Ovary (tissue), 9 donors: ENCODE measurements around the gene EPYC. TPM values are rescaled to one million over a fixed set of nuclear protein-coding genes. Genes with fewer than 3 reads are reported as not detected.
A peak's percentile ranks its signal among the peaks of the same experiment; 100 is the strongest.

Source experiments
- DNase-seq, 5 donors: peaks; one replicate each; pipeline ENCODE4 v3.0.0-alpha.2; 2019 to 2020
- H3K27ac ChIP-seq, 2 donors: fragments of 200-600 bp; one replicate each; pipeline versions ENCODE4 v1.5.1 to v1.8.0; 2019 to 2022
- H3K27me3 ChIP-seq: fragments of 200-600 bp; one replicate; pipeline ENCODE4 v1.8.0; 2022
- H3K36me3 ChIP-seq: fragments of 200-600 bp; sonication (generic); one replicate; pipeline ENCODE4 v1.5.1; 2019
- H3K4me1 ChIP-seq: one replicate; pipeline ENCODE4 v1.8.1; 2013; ENCODE audit warnings: mild to moderate bottlenecking, moderate library complexity; ENCODE audit not compliant: insufficient read depth
- H3K4me3 ChIP-seq: fragments of 200-600 bp; sonication (generic); one replicate; pipeline ENCODE4 v1.5.1; 2017
- H3K9me3 ChIP-seq, 2 donors: fragments of 200-600 bp in 1 of 2; sonication (generic) in 1 of 2; one replicate each; pipeline versions ENCODE4 v1.5.1 to v1.8.1; 2013 to 2019; ENCODE audit warnings: mild to moderate bottlenecking in 1 of 2, moderate library complexity in 1 of 2
- EP300 ChIP-seq: sonication (generic); formaldehyde crosslinking; IDR thresholded peaks from one replicate; pipeline ENCODE4 v1.6.1; 2017; ENCODE audit warnings: antibody characterized with exemption
- POLR2A ChIP-seq: fragments of 450-650 bp; IDR thresholded peaks from one replicate; pipeline ENCODE4 v1.6.1; 2017; ENCODE audit warnings: antibody characterized with exemption, mild to moderate bottlenecking, moderate library complexity
- WGBS, 3 donors: extraction: QIAGEN DNeasy Blood & Tissue Kit in 1 of 3; methylation state at CpG; one replicate each; pipeline versions ENCODE4 v1.1.5 to v1.1.7; 2013 to 2017; 5-methylcytosine and 5-hydroxymethylcytosine counted together
- intact Hi-C, 4 donors: fragments of 100-400 bp; cut with DNase I; formaldehyde crosslinking; loops; one replicate each; pipeline versions ENCODE4 v1.11.0 to v1.15.1; 2022 to 2023
- polyA plus RNA-seq, 2 donors: library from polyadenylated mRNA; stranded (reverse); fragments of 200-250 nt in 1 of 2; fragments of 350-450 nt in 1 of 2; fragmentation: Illumina TruSeq in 1 of 2; extraction: RNeasy Lipid Tissue Mini Kit (QIAGEN cat#74804) in 1 of 2; gene quantifications; one replicate each; pipeline ENCODE4 v1.2.3, GENCODE V29; 2013 to 2014
- total RNA-seq, 7 donors: library from RNA; depleted of rRNA in 2 of 7; stranded (reverse); fragments of >200 nt in 2 of 7; fragmentation: NEBNext Ultra II Directional in 3 of 7; extraction: Animal tissue kit (Norgen Biotek cat#: 25700) in 3 of 7; gene quantifications; one replicate each; pipeline versions ENCODE4 v1.1.0 to v1.2.4, GENCODE V29; 2016 to 2023
- TF ChIP-seq, protein P1 (sequence below), 3 donors: fragments of 450-650 bp in 2 of 3; fragments of 200-600 bp in 1 of 3; IDR thresholded peaks; one replicate each; pipeline versions ENCODE4 v1.5.1 to v1.8.0; 2016 to 2022; ENCODE audit warnings: antibody characterized with exemption in 3 of 3, mild to moderate bottlenecking in 1 of 3
- donor health status: DM: no; HTN: no; CAD: no; lungs with moderate emphysema.
- donor health status: DM: no; HTN: no; CAD: no.
- donor health status: Bipolar disorder and iron deficiency.
- donor health status: DM: yes; HTN: yes; CAD: no.
- donor health status: DM: no; HTN: no; CAD: no.
- donor health status: DM: yes; HTN: yes; CAD: no.

Gene EPYC
- total and polyA plus RNA-seq, 9 donors = 0.16 to 0.43 (median 0.24) TPM; not detected in 6

DNA sequence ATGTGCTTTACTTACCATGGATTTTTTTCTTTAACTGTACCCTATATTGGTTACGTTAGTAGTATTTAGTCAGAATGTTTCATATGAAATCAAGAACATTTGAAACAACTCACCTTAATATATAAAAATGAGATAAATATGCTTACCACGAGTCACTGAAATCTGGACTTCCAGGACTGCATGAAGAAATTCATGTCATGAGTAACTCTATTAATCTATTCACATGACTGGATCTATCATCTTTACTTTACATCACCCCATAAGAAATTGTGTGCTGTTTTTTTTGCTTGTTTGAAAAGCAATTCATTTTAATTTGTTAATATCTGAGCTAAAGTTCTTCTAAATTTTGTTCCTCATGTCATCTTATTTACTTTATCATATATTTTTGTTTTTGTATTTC lies 5.2 kb downstream of the EPYC start:
- Histone ChIP-seq H3K36me3 (no peaks in the 10 kb centered on the region), H3K27ac (no peak overlapping the region), H3K27me3 (no peaks in the 10 kb centered on the region), H3K9me3 (no peaks in the 10 kb centered on the region), H3K4me3 (no peak overlapping the region), H3K4me1 (no peaks in the 10 kb centered on the region)
- 97% methylated on average over 2 of the region's 2 CpGs for WGBS, 3 donors
- DNase-seq = no peak
- TF ChIP-seq, protein P1, sequence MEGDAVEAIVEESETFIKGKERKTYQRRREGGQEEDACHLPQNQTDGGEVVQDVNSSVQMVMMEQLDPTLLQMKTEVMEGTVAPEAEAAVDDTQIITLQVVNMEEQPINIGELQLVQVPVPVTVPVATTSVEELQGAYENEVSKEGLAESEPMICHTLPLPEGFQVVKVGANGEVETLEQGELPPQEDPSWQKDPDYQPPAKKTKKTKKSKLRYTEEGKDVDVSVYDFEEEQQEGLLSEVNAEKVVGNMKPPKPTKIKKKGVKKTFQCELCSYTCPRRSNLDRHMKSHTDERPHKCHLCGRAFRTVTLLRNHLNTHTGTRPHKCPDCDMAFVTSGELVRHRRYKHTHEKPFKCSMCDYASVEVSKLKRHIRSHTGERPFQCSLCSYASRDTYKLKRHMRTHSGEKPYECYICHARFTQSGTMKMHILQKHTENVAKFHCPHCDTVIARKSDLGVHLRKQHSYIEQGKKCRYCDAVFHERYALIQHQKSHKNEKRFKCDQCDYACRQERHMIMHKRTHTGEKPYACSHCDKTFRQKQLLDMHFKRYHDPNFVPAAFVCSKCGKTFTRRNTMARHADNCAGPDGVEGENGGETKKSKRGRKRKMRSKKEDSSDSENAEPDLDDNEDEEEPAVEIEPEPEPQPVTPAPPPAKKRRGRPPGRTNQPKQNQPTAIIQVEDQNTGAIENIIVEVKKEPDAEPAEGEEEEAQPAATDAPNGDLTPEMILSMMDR (IDR thresholded peaks at IDR 0.05) = no peak
- TF ChIP-seq POLR2A (no peak), EP300 (no peak)
- intact Hi-C loops = no loop called here

GRCh38 chr12:90995010-90995409 lies 9.8 kb downstream of the EPYC start:
- H3K9me3 ChIP-seq = no peaks in the 10 kb centered on the region
- intact Hi-C loops = no loop called here
- H3K27me3 ChIP-seq = no peaks in the 10 kb centered on the region
- H3K4me3 ChIP-seq = no peak overlapping the region
- H3K36me3 ChIP-seq = no peaks in the 10 kb centered on the region
- H3K4me1 ChIP-seq = peaks cover 1% of the 10 kb centered on the region
- no peak for DNase-seq
- TF ChIP-seq, protein P1 (IDR thresholded peaks at IDR 0.05) = no peak
- TF ChIP-seq POLR2A (no peak), EP300 (no peak)
- WGBS, 3 donors = 33% methylated on average over 2 of the region's 2 CpGs
- H3K27ac ChIP-seq = peak overlapping the region in 1 of 2 donors; percentile 7

- no peak for DNase-seq
- Histone ChIP-seq H3K4me3 (no peak overlapping the region), H3K27ac (no peak overlapping the region), H3K27me3 (no peaks in the 10 kb centered on the region), H3K9me3 (no peaks in the 10 kb centered on the region), H3K4me1 (peaks cover 1% of the 10 kb centered on the region), H3K36me3 (no peaks in the 10 kb centered on the region)
- TF ChIP-seq, protein P1 (IDR thresholded peaks at IDR 0.05) = no peak
- TF ChIP-seq POLR2A = no peak
- no peak for TF ChIP-seq EP300
- WGBS, 3 donors = 94 to 96% (median 95%) methylated on average over 3 of the region's 3 CpGs
- intact Hi-C loops = no loop called here
Observed at GRCh38 chr12:90991952-90992465, 12.8 kb downstream of the EPYC start.

GRCh38 chr12:90990611-90991010 lies 14.2 kb downstream of the EPYC start:
- Histone ChIP-seq H3K36me3 (no peaks in the 10 kb centered on the region), H3K27me3 (no peaks in the 10 kb centered on the region), H3K4me1 (peaks cover 1% of the 10 kb centered on the region), H3K27ac (no peak overlapping the region), H3K4me3 (no peak overlapping the region), H3K9me3 (no peaks in the 10 kb centered on the region)
- DNase-seq = no peak
- intact Hi-C loops = no loop called here
- TF ChIP-seq EP300 (no peak), POLR2A (no peak)
- TF ChIP-seq, protein P1 (IDR thresholded peaks at IDR 0.05) = no peak
- WGBS, 3 donors = 53 to 62% (median 61%) methylated on average over 3 of the region's 3 CpGs
